GM20000 (cell line): ENCODE results near the gene CAPN2.

ENCODE experiments used
- DNase-seq: peaks from one replicate; pipeline ENCODE4 v3.0.0; 2012; ENCODE audit warnings: low spot score
- TF ChIP-seq, protein P1 (sequence below): IDR thresholded peaks from 2 replicates; pipeline ENCODE4 v1.5.1; 2012; ENCODE audit warnings: mild to moderate bottlenecking, control low read depth; ENCODE audit errors: extremely low read depth, missing control alignments

Gene CAPN2

DNA sequence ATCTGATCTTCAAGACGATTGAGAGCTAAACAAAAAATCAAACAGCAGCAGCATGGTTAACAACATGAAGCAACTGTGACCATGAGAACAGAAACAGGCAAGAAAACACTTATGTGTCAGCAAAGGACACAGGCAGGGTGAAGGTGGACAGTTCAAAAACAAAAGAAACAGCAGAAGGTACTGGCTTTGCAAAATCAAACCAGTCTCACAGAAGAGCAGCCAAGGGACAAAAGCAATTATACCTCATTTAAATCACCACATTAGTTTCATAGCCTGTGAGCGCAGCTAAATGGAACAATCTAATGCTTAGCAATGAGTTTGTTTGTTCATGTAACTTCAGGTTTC, 59.1 kb downstream of the CAPN2 start:
- TF ChIP-seq, protein P1, sequence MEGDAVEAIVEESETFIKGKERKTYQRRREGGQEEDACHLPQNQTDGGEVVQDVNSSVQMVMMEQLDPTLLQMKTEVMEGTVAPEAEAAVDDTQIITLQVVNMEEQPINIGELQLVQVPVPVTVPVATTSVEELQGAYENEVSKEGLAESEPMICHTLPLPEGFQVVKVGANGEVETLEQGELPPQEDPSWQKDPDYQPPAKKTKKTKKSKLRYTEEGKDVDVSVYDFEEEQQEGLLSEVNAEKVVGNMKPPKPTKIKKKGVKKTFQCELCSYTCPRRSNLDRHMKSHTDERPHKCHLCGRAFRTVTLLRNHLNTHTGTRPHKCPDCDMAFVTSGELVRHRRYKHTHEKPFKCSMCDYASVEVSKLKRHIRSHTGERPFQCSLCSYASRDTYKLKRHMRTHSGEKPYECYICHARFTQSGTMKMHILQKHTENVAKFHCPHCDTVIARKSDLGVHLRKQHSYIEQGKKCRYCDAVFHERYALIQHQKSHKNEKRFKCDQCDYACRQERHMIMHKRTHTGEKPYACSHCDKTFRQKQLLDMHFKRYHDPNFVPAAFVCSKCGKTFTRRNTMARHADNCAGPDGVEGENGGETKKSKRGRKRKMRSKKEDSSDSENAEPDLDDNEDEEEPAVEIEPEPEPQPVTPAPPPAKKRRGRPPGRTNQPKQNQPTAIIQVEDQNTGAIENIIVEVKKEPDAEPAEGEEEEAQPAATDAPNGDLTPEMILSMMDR, result no peak
- DNase-seq, result no peak

DNA sequence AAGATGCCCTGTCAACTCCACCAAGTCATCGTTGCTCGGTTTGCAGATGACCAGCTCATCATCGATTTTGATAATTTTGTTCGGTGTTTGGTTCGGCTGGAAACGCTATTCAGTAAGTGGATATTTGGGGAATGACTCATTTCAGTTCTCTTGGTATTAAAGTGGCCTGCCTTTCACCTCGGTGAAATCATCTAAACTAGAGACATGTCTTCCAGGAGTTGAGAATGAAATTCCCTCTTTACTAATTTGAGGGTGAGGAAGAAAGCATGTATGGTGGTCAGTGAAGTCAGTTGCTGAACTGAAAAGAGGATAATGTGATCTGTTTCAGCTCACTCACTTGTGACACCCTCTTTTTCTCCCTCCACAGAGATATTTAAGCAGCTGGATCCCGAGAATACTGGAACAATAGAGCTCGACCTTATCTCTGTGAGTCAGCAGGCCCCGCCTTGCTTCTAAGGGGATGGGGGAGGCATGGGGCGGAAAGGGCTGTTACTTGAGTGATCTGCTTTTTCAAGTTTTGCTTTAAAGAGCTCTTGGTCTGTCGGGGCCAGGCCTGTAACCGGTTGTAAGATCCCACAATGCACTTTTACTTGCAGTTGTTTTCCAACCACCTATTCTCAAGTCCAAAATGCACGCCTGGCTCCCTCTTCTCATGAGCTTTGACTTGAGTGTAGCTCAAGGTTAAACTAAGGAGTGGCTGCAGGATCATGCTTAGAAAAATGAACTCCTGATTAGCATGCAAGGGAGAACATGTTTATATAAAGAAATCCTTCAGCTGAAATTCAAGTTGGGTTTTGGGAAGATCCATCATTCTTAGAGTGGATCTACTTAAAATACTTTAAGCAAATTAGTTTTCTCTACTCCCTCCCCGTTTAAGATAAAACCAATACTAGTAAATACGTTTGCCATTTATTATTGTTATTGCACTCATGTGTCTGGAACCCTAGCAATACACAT, 59.8 kb downstream of the CAPN2 start:
- TF ChIP-seq, protein P1, result no peak
- DNase-seq, result no peak

DNA sequence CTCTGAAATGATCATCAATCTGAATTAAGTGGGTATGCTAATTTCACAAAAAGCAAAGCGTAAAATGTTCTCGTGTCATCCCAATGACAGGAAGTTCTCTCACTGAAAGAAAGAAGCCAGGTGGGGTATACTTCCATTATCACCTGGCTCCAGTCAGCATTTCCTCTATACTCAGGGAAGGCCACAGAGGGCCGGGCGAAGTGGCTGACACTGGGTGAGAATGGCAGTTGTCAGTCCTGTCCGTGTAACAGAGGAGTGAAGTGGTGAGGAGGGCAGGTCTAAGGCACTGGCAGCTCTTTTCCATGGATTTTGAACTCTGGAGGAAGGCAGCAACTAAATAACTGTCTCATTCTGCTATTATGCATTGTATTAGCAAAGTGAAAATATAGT, 60.4 kb downstream of the CAPN2 start:
- no peak for DNase-seq
- TF ChIP-seq, protein P1, result no peak

DNA sequence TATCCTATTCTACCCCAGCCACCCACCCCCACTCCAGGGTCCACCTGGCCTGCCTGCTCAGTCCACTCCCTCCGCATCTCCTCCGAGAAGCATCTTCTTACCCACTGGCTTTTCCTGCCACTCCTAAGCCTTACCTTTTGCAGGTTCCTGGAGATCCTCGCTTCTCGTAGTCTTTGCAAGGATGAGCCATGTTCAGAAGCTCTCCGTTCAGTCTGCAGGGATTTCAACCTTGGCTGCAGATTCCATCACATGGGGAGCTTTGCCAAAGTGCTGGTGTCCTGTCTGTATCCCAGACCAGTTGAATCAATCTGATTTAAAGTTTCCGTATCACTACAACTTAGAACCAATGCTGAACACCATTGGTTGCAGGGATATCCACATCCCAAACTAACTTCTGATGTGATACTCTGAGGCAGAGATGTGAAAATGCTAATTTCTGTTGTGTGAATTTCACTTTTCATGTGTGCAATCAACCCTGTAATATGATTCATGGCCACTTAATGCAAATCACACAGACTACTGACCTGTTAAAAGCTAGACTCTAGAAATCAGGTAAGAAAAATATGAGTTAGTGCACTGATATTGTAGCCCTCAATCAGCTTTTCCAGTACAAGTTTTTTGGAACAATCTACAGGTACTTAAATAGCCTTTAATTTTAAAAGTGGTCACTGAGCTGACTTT, 61.9 kb downstream of the CAPN2 start:
- no peak for DNase-seq
- TF ChIP-seq, protein P1, result no peak

DNA sequence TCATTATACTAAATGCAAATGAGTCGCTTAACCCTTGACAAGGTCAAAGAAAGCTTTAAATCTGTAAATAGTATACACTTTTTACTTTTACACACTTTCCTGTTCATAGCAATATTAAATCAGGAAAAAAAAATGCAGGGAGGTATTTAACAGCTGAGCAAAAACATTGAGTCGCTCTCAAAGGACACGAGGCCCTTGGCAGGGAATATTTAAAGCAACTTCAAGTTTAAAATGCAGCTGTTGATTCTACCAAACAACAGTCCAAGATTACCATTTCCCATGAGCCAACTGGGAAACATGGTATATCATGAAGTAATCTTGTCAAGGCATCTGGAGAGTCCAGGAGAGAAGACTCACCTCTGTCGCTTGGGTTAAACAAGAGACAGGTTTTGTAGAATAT, 62.7 kb downstream of the CAPN2 start:
- TF ChIP-seq, protein P1, result no peak
- no peak for DNase-seq

DNA sequence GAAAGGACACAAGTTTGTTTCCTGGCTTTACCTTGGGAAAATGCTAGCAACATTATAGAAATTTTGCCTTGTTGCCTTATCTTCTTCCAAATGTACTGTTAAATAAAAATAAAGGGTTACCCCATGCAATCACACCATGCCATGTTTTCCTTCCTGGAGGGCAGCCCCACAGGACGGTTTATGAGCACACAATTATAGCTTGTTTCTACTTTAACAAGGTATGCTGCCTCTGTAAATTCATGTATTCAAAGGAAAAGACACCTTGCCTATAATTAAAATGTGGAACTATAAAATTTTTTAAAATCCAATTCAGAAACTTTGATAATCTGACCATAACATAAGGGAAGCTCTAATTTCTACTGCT, 63.4 kb downstream of the CAPN2 start:
- TF ChIP-seq, protein P1, result no peak
- DNase-seq, result no peak

DNA sequence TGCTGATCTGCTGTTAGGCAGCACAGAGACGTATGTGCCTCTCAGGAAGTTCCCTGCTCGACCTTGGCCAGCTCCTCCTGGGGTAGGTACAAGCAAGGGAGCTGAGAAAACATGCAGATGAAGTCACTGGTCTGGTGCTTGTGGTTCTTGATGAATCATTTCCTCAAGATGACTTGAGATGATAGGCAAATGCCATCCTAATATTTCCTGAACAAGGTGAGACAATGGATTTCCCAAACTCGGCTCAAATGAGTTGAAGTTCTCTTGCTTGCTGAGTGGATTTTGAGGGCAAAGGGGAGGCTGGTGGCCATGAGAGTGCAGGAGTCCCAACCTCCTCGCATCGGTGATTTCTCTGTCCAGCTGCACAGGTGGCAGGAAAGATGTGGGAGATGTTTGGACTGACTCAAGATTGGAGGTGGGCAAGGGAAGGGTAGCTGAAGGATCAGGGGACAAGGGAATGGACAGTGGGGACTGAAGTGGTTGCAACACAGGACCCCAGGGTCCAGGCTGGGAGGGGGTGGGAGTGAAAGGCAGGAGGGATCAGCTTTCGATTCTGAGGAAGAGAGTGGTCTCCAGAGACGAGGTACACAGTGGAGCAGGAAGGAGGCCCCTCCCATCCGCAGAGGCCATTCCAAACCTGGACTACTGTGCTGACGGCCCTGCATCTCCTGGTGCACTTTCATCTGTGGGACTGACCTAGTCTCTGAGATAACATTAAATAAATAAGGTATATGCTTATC, 63.9 kb downstream of the CAPN2 start:
- TF ChIP-seq, protein P1, result no peak
- no peak for DNase-seq
